RWPE2 (cell line): ENCODE data around the gene DGKD.

Source experiments
- ATAC-seq: fragments of 200-7000 bp; cut with Tn5 transposase; 3 replicates; pipeline ENCODE4 v1.9.1; 2021; ENCODE audit warnings: low read depth
- DNase-seq: peaks from one replicate; pipeline ENCODE4 v3.0.0-alpha.2; 2020; ENCODE audit warnings: low spot score
- H3K27ac ChIP-seq: fragments of 450-650 bp; 2 replicates; pipeline ENCODE4 v1.5.1; 2017; ENCODE audit warnings: mild to moderate bottlenecking; ENCODE audit not compliant: poor library complexity, severe bottlenecking
- H3K27me3 ChIP-seq: fragments of 250-450 bp; sonication (Bioruptor Pico); 2 replicates; pipeline ENCODE4 v1.5.1; 2021; ENCODE audit warnings: mild to moderate bottlenecking, moderate library complexity; ENCODE audit not compliant: insufficient read depth, poor library complexity, severe bottlenecking
- H3K36me3 ChIP-seq: fragments of 250-450 bp; sonication (Bioruptor Pico); 2 replicates; pipeline ENCODE4 v1.5.1; 2020; ENCODE audit warnings: low read depth, mild to moderate bottlenecking, moderate library complexity
- H3K4me1 ChIP-seq: fragments of 250-450 bp; sonication (Bioruptor Pico); 2 replicates; pipeline ENCODE4 v1.5.1; 2021; ENCODE audit warnings: mild to moderate bottlenecking, moderate library complexity; ENCODE audit not compliant: insufficient read depth, poor library complexity, severe bottlenecking
- H3K4me3 ChIP-seq: fragments of 250-450 bp; sonication (Bioruptor Pico); 2 replicates; pipeline ENCODE4 v1.5.1; 2021; ENCODE audit warnings: mild to moderate bottlenecking, moderate library complexity; ENCODE audit not compliant: severe bottlenecking
- H3K9me3 ChIP-seq: fragments of 250-450 bp; sonication (Bioruptor Pico); 2 replicates; pipeline ENCODE4 v1.5.1; 2021; ENCODE audit warnings: mild to moderate bottlenecking, moderate library complexity; ENCODE audit not compliant: severe bottlenecking
- TF ChIP-seq, protein P1 (sequence below): fragments of 450-650 bp; IDR thresholded peaks from one replicate; pipeline ENCODE4 v1.5.1; 2017; ENCODE audit warnings: mild to moderate bottlenecking, moderate library complexity; ENCODE audit not compliant: poor library complexity, severe bottlenecking

The DGKD gene

DNA sequence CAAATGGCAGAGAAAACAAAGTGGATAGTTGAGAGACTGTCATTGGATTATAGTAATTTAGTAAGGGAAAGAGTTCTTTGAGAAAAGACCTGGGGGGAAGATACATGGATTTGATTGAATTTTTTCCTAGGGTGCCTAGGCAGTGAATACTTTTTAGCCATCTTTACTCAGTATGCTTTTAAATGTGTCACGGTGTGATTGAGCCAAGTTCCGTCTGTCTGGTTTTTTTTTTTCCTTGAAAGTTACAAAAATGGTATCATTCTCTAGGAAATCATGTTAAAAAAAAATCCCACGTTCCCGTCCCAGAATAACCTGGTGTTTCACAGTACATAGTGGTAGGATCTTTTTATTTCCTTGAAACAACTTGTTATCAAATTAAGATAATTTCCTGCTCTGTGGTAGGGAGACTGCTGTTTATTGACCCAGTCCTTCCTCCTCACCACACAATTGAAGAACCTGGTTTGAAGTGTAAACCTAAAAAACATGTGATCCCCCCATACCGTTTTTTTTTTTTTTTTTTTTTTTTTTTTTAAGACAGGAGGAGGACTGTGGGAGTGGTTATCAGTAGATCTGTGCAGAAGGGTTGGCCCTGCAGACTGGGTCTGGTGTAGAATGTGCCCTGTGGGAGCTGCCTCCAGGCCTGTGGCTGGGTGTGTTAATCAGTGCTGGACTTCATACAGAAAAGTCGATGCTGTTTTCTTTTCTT is 55.1 kb downstream of the DGKD start:
- H3K27ac ChIP-seq: no peak overlapping the region
- DNase-seq: no peak
- H3K4me1 ChIP-seq: peaks cover 17% of the 10 kb centered on the region
- H3K27me3 ChIP-seq: no peaks in the 10 kb centered on the region
- TF ChIP-seq, protein P1, sequence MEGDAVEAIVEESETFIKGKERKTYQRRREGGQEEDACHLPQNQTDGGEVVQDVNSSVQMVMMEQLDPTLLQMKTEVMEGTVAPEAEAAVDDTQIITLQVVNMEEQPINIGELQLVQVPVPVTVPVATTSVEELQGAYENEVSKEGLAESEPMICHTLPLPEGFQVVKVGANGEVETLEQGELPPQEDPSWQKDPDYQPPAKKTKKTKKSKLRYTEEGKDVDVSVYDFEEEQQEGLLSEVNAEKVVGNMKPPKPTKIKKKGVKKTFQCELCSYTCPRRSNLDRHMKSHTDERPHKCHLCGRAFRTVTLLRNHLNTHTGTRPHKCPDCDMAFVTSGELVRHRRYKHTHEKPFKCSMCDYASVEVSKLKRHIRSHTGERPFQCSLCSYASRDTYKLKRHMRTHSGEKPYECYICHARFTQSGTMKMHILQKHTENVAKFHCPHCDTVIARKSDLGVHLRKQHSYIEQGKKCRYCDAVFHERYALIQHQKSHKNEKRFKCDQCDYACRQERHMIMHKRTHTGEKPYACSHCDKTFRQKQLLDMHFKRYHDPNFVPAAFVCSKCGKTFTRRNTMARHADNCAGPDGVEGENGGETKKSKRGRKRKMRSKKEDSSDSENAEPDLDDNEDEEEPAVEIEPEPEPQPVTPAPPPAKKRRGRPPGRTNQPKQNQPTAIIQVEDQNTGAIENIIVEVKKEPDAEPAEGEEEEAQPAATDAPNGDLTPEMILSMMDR: no peak
- peaks cover 17% of the 10 kb centered on the region for H3K9me3 ChIP-seq
- no peak for ATAC-seq
- no peak overlapping the region for H3K4me3 ChIP-seq
- H3K36me3 ChIP-seq: no peaks in the 10 kb centered on the region; the same call in 1 of the 2 replicates

DNA sequence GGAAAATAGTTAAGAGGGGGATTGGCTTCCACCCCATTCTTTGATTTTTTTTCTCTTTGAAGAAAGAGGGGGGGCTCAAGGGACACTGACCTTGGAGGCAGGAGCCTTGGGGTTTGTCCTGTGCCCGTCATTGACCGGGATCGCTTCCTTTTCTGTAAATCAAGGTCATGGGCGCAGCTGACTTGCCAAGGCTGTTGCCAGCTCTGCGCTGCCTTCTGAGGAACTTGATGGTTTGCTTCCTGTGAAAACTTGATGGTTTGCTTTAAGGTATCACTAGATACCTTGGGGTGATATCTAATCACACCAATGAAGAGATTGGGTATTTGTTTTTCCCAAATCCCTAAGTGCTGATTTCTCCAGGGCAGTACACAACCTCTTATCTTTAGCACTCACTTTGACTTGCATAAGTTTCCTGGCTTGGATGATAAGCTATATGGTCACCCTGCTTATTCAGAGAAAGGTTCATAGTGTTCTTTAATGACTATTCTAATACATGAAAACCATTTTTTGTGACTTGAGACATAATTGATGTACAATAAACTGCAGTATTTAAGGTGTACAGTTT is 56.0 kb downstream of the DGKD start:
- H3K9me3 ChIP-seq: peaks cover 17% of the 10 kb centered on the region
- H3K36me3 ChIP-seq: no peaks in the 10 kb centered on the region; the same call in 1 of the 2 replicates
- ATAC-seq (no peak), DNase-seq (no peak)
- H3K27ac ChIP-seq: no peak overlapping the region
- TF ChIP-seq, protein P1: no peak
- peaks cover 25% of the 10 kb centered on the region for H3K4me1 ChIP-seq
- H3K4me3 ChIP-seq: no peak overlapping the region
- no peaks in the 10 kb centered on the region for H3K27me3 ChIP-seq

DNA sequence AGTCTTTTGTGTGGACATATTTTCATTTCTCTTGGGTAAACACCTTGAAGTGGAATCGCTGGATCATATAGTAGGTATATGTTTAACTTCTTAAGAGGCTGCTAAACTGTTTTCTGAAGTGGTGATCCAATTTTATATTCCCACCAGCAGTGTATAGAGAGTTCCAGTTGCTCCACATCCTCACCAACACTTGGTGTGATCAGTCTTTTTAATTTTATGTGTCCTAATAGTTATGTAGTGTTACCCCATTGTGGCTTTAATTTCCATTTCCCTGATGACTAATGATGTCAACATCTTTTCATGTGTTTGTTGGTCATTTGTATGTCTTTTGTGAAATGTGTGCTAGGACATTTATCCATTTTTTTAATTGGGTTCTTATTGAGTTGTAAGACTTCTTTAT is 56.9 kb downstream of the DGKD start:
- ATAC-seq (no peak), DNase-seq (no peak)
- H3K27me3 ChIP-seq: no peaks in the 10 kb centered on the region
- peaks cover 17% of the 10 kb centered on the region for H3K9me3 ChIP-seq
- H3K27ac ChIP-seq: no peak overlapping the region
- H3K36me3 ChIP-seq: no peaks in the 10 kb centered on the region; the same call in 1 of the 2 replicates
- H3K4me1 ChIP-seq: peaks cover 31% of the 10 kb centered on the region
- TF ChIP-seq, protein P1: no peak
- no peak overlapping the region for H3K4me3 ChIP-seq

DNA sequence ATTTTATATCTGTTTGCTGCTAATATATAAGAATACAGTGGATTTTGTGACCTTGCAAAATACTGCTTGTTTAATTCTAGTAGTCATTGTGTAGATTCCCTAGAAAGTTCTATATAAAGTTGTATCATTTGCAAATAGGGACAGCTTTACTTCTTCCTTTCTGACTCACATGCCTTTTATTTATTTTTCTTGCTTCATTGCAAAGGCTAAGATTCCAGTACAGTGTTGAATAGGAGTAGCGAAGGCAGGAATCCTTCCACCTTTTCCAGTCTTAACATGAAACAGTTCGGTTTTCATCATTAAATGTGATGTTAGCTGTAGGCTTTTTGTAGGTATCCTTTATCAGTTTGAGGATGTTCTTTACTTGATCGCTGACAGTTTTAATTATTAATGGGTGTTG is 58.1 kb downstream of the DGKD start:
- TF ChIP-seq, protein P1: no peak
- Histone ChIP-seq H3K9me3 (peaks cover 17% of the 10 kb centered on the region), H3K27me3 (no peaks in the 10 kb centered on the region), H3K36me3 (no peaks in the 10 kb centered on the region; the same call in 1 of the 2 replicates), H3K4me3 (no peak overlapping the region), H3K27ac (peak overlapping the region; percentile 98), H3K4me1 (peaks cover 31% of the 10 kb centered on the region)
- DNase-seq (no peak), ATAC-seq (no peak)

DNA sequence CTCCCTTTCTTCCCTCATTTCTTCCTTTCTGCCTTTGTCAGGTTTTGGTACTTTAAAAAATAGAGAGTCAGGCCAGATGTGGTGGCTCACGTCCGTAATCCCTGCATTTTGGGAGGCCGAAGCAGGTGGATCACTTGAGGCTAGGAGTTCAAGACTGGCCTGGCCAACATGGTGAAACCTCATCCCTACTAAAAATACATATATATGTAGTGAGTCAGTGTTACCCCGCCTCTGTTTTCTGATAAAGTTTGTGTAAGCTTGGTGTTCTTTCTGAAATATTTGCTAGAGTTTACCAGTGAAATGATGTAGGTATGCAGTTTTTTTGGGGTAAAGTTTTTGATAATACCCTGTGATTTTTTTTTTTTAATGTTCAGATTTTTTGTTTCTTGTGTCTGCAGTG is 58.8 kb downstream of the DGKD start:
- peaks cover 17% of the 10 kb centered on the region for H3K9me3 ChIP-seq
- no peaks in the 10 kb centered on the region; the same call in 1 of the 2 replicates for H3K36me3 ChIP-seq
- no peak for DNase-seq
- H3K4me3 ChIP-seq: no peak overlapping the region
- peak; percentile 37; the same call in 2 of the 3 replicates for ATAC-seq
- peaks cover 32% of the 10 kb centered on the region for H3K4me1 ChIP-seq
- TF ChIP-seq, protein P1: no peak
- peak overlapping the region; percentile 98 for H3K27ac ChIP-seq
- H3K27me3 ChIP-seq: no peaks in the 10 kb centered on the region
